ENCODE data around the gene LSG1.

DNA sequence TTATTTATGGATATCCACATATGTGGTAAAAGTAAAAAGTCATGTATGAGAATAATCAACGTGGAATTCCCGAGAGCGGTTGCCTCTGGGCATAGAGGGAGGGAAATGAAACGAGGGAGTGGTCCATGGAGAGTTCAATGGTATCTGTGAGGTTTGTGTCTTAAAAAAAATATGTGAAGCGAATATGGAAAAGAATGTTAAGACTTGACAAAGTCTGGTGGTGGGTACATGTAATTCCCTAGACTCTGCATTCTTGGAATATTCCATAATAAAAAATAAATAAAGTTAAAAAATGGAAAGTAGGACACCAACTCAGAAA lies 42.1 kb upstream of the LSG1 start:
- TF ChIP-seq, protein P1, sequence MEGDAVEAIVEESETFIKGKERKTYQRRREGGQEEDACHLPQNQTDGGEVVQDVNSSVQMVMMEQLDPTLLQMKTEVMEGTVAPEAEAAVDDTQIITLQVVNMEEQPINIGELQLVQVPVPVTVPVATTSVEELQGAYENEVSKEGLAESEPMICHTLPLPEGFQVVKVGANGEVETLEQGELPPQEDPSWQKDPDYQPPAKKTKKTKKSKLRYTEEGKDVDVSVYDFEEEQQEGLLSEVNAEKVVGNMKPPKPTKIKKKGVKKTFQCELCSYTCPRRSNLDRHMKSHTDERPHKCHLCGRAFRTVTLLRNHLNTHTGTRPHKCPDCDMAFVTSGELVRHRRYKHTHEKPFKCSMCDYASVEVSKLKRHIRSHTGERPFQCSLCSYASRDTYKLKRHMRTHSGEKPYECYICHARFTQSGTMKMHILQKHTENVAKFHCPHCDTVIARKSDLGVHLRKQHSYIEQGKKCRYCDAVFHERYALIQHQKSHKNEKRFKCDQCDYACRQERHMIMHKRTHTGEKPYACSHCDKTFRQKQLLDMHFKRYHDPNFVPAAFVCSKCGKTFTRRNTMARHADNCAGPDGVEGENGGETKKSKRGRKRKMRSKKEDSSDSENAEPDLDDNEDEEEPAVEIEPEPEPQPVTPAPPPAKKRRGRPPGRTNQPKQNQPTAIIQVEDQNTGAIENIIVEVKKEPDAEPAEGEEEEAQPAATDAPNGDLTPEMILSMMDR (IDR thresholded peaks at IDR 0.05) = no peak
- no peak for TF ChIP-seq POLR2A (IDR thresholded peaks at IDR 0.05)
